GM10266 (cell line): ENCODE measurements around the gene TEF.

Experiments used
- DNase-seq: peaks from one replicate; pipeline ENCODE4 v3.0.0; 2012; ENCODE audit errors: extremely low spot score
- TF ChIP-seq, protein P1 (sequence below): IDR thresholded peaks from 2 replicates; pipeline ENCODE4 v1.5.1; 2012; ENCODE audit warnings: mild to moderate bottlenecking, low read depth; ENCODE audit not compliant: control insufficient read depth, insufficient read depth; ENCODE audit errors: missing control alignments

The TEF gene

DNA sequence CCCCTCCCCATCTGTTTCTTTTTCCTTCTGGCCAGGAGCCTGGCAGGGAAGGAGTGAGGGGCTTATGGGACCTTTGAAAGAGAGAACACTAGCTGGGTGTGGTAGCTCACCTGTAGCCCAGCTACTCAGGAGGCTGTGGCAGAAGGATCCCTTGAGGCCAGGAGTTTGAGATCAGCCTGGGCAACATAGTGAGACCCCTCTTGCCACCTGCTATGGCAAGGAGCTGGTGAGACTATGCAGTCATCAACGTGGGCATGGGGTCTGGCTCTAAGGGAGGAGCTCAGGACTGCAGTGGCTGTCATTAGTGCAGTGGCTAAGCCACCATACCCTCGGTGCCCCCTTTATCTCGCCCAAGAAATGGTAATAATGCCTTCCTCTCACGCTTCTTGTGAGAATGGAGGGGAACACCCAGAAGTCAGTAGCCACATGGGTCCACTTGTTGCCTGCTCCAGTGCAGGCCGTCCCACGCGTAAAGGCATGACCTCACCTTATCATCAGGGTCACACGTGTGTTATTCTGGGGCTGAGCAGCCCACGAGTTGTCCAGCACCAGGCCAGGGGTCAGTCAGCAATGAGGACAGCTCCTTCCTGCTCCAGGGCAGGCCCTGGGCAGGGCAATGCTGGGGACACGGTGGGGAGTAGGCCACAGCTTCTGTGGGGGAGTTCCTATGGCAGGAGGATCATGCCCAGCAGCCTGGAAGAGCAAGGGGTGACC lies 27.7 kb upstream of the TEF start:
- TF ChIP-seq, protein P1, sequence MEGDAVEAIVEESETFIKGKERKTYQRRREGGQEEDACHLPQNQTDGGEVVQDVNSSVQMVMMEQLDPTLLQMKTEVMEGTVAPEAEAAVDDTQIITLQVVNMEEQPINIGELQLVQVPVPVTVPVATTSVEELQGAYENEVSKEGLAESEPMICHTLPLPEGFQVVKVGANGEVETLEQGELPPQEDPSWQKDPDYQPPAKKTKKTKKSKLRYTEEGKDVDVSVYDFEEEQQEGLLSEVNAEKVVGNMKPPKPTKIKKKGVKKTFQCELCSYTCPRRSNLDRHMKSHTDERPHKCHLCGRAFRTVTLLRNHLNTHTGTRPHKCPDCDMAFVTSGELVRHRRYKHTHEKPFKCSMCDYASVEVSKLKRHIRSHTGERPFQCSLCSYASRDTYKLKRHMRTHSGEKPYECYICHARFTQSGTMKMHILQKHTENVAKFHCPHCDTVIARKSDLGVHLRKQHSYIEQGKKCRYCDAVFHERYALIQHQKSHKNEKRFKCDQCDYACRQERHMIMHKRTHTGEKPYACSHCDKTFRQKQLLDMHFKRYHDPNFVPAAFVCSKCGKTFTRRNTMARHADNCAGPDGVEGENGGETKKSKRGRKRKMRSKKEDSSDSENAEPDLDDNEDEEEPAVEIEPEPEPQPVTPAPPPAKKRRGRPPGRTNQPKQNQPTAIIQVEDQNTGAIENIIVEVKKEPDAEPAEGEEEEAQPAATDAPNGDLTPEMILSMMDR = no peak
- DNase-seq = no peak

DNA sequence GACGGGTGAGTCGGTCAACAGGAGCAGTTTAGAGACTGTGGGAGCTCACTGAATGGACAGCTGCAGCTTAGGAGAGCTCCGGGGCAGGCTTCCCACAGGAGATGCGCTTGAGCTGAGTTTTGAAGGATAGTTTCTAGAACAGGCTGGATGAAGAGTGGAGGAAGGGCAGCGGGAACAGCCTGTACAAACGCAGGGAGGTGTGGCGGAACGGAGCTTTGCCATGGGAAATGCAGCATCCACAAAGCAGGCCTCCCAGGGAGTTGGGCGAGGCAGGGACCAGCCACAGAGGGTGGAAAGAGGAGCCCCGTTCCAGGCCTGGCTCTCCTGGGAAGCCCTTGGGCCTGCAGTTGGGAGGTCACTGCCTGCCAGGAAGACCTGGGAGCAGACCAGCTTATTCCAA lies 26.8 kb upstream of the TEF start:
- TF ChIP-seq, protein P1 = no peak
- no peak for DNase-seq

DNA sequence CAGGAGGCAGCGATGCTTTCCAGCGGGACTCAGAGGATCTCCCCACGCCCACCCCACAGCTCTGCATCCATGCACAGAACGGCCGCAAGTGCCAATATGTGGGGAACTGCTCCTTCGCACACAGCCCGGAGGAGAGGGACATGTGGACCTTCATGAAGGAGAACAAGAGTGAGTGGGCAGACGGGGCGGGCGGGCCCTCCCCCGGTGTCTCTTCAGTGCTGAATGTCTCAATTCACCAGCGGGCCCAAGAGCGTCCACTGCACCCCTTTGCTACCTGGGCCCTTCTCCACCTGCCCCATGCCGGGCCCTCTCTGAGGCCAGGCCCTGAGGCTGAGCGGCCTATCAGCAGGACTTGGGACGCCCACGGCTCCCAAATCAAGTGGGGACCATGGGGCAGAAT lies 25.8 kb upstream of the TEF start:
- TF ChIP-seq, protein P1 = no peak
- no peak for DNase-seq

DNA sequence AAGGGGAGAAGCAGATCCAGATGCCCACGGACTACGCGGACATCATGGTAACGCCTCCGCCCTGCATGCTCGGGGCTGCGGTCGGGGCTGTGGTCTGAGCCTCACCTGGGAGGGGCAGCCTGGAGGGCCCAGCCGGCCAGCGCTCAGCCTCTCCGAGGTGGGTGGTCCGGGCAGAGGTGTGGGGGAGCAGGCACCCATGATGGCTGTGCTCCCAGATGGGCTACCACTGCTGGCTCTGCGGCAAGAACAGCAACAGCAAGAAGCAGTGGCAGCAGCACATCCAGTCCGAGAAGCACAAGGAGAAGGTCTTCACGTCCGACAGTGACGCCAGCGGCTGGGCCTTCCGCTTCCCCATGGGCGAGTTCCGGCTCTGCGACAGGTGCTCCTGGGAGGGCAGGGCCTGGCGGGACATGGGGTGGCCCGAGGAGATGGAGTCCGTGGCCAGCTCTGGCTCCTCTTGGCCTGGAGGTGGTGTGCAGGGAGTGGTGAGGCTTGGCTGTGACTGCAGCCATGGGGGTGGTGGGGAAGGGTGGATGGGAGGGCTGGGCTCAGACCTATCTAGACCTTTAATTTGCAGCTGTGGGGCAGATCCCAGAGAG lies 25.2 kb upstream of the TEF start:
- DNase-seq = no peak
- TF ChIP-seq, protein P1 = no peak

DNA sequence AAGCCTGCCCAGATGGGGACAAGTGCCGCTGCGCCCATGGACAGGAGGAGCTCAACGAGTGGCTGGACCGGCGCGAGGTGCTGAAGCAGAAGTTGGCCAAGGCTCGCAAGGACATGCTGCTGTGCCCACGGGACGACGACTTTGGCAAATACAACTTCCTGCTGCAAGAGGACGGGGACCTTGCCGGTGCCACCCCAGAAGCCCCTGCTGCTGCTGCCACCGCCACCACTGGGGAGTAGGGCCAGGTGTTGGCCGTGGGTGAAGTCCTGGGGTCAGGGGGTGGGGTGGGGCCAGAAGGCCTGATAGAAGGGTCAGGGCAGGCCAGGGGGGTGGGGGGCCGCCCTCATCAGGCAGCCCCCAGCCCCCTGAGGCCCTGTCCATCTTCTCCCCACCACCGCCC lies 24.6 kb upstream of the TEF start:
- DNase-seq = no peak
- TF ChIP-seq, protein P1 = no peak

DNA sequence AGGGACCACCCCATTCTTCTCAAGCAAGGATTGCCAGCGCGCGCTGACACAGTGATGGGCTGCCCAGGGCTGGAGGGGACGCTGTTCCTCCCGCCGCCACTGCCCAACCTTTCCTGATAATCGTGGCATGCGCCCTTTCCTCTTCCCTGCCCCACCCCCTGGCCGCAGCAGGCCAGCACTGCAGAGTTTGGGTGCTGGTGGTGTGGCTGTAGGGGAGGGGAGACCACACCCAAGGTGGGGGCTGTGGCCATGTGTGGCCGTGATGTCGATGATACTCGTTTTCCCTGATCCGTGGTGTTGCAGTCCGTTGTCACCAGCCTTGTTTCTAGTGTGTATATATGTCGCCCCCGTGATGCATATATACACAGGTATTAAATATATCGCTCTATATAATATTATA lies 22.8 kb upstream of the TEF start:
- TF ChIP-seq, protein P1 = no peak
- DNase-seq = no peak

DNA sequence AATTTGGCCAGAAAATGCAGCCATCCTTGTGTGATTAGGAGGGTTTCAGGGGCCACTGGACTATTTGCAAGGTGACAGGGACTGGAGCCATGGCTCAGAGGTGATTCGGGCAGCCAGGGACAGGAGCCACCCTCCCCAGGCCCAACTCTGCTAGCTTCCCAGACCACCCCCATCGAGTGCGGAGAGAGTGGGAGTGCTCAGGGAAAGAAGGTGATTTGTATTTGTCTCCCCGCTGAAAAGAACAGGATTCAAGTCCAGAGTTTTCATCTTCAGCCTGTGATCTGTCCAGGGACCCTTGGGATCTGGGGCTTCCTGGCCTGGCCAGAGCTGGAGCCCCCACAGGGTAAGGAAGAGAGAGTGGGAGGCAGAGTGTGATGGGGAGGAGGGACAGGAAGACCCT lies 22.4 kb upstream of the TEF start:
- TF ChIP-seq, protein P1 = no peak
- no peak for DNase-seq
